ENCODE results near the gene CARD10. TPM values are rescaled to one million over a fixed set of nuclear protein-coding genes. Genes with fewer than 3 reads are reported as not detected.

The CARD10 gene
- 32.7 and 50.4 TPM in 2 replicates for total RNA-seq (2014; rRNA removed; shearing (Covaris generic))

- DNase-seq (ENCODE audit: low spot score), result no peak
Observed at GRCh38 chr22:37519268-37520195, at the start of gene CARD10. Gene CARD10 (minus strand): TSS chr22:37519415. CDS start chr22:37519200, 215 bp downstream.

GRCh38 chr22:37568448-37569008, 49.3 kb upstream of the CARD10 start:
- no peak for DNase-seq (ENCODE audit: low spot score)

- DNase-seq (ENCODE audit: low spot score), result no peak
Observed at GRCh38 chr22:37568012-37568411, 48.8 kb upstream of the CARD10 start.

GRCh38 chr22:37566903-37567798, 47.9 kb upstream of the CARD10 start:
- peak; percentile 87 for DNase-seq (ENCODE audit: low spot score)

GRCh38 chr22:37566329-37566837, 47.2 kb upstream of the CARD10 start:
- no peak for DNase-seq (ENCODE audit: low spot score)

- no peak for DNase-seq (ENCODE audit: low spot score)
Observed at GRCh38 chr22:37565830-37566229, 46.6 kb upstream of the CARD10 start.

GRCh38 chr22:37564111-37564711, 45.0 kb upstream of the CARD10 start:
- no peak for DNase-seq (ENCODE audit: low spot score)

GRCh38 chr22:37563153-37564081, 44.2 kb upstream of the CARD10 start:
- DNase-seq (ENCODE audit: low spot score), result peak; percentile 77

- no peak for DNase-seq (ENCODE audit: low spot score)
Observed at GRCh38 chr22:37562049-37562875, 43.0 kb upstream of the CARD10 start.

- peak; percentile 91 for DNase-seq (ENCODE audit: low spot score)
Observed at GRCh38 chr22:37561212-37562048, 42.2 kb upstream of the CARD10 start.

GRCh38 chr22:37560608-37561211, 41.5 kb upstream of the CARD10 start:
- no peak for DNase-seq (ENCODE audit: low spot score)

GRCh38 chr22:37559901-37560607, 40.8 kb upstream of the CARD10 start, which contains the start of gene CDC42EP1:
Gene CDC42EP1 (plus strand): TSS chr22:37560480. CDS start chr22:37566350, 5,870 bp downstream.
- DNase-seq (ENCODE audit: low spot score), result no peak

- no peak for DNase-seq (ENCODE audit: low spot score)
Observed at GRCh38 chr22:37559521-37559900, 40.3 kb upstream of the CARD10 start.

GRCh38 chr22:37558815-37559214, 39.6 kb upstream of the CARD10 start:
- no peak for DNase-seq (ENCODE audit: low spot score)

GRCh38 chr22:37557321-37558001, 38.2 kb upstream of the CARD10 start:
- peak; percentile 58 for DNase-seq (ENCODE audit: low spot score)

GRCh38 chr22:37556710-37557109, 37.5 kb upstream of the CARD10 start:
- no peak for DNase-seq (ENCODE audit: low spot score)
